ENCODE results near the gene KDM6A.

The KDM6A gene

GRCh38 chrX:44881549-44881948 is 8.6 kb downstream of the KDM6A start:
- TF ChIP-seq ZBTB7A (IDR thresholded peaks at IDR 0.05; ENCODE audit: low read depth) = no peak
- no peak for TF ChIP-seq TAF1 (IDR thresholded peaks at IDR 0.05; ENCODE audit: low read depth)

- no peak for TF ChIP-seq TCF12 (IDR thresholded peaks at IDR 0.05; ENCODE audit: low read depth)
- TF ChIP-seq TAF1 (IDR thresholded peaks at IDR 0.05; ENCODE audit: low read depth) = no peak
- TF ChIP-seq NFIC (IDR thresholded peaks at IDR 0.05) = no peak
- no peak for TF ChIP-seq YY1 (IDR thresholded peaks at IDR 0.05; ENCODE audit: low read depth)
- TF ChIP-seq USF1 (IDR thresholded peaks at IDR 0.05) = no peak
- TF ChIP-seq CEBPB (IDR thresholded peaks at IDR 0.05) = no peak
- TF ChIP-seq FOXM1 (IDR thresholded peaks at IDR 0.05; ENCODE audit: borderline replicate concordance, low read depth) = no peak
- no peak for TF ChIP-seq EP300 (IDR thresholded peaks at IDR 0.05; ENCODE audit: borderline replicate concordance)
- TF ChIP-seq REST (IDR thresholded peaks at IDR 0.05; ENCODE audit: low read depth) = no peak
- TF ChIP-seq EGR1 (IDR thresholded peaks at IDR 0.05) = no peak
- TF ChIP-seq MAX (IDR thresholded peaks at IDR 0.05) = no peak
- TF ChIP-seq RAD21 (IDR thresholded peaks at IDR 0.05; ENCODE audit: low read depth) = no peak
- no peak for TF ChIP-seq CREB1 (IDR thresholded peaks at IDR 0.05; ENCODE audit: low read depth)
- no peak for TF ChIP-seq TEAD4 (IDR thresholded peaks at IDR 0.05)
- TF ChIP-seq ZBTB7A (IDR thresholded peaks at IDR 0.05; ENCODE audit: low read depth) = no peak
Measured at GRCh38 chrX:44882635-44883034, 9.6 kb downstream of the KDM6A start.

- TF ChIP-seq REST (IDR thresholded peaks at IDR 0.05; ENCODE audit: low read depth) (no peak), CREB1 (IDR thresholded peaks at IDR 0.05; ENCODE audit: low read depth) (no peak), MAX (IDR thresholded peaks at IDR 0.05) (no peak), TCF12 (IDR thresholded peaks at IDR 0.05; ENCODE audit: low read depth) (no peak), USF1 (IDR thresholded peaks at IDR 0.05) (no peak), FOXM1 (IDR thresholded peaks at IDR 0.05; ENCODE audit: borderline replicate concordance, low read depth) (no peak), CEBPB (IDR thresholded peaks at IDR 0.05) (no peak), RAD21 (IDR thresholded peaks at IDR 0.05; ENCODE audit: low read depth) (no peak), YY1 (IDR thresholded peaks at IDR 0.05; ENCODE audit: low read depth) (no peak), TEAD4 (IDR thresholded peaks at IDR 0.05) (no peak), EGR1 (IDR thresholded peaks at IDR 0.05) (no peak), EP300 (IDR thresholded peaks at IDR 0.05; ENCODE audit: borderline replicate concordance) (no peak), TAF1 (IDR thresholded peaks at IDR 0.05; ENCODE audit: low read depth) (no peak), NFIC (IDR thresholded peaks at IDR 0.05) (no peak), ZBTB7A (IDR thresholded peaks at IDR 0.05; ENCODE audit: low read depth) (no peak)
Measured at GRCh38 chrX:44884944-44885343, 12.0 kb downstream of the KDM6A start.

- TF ChIP-seq RAD21 (IDR thresholded peaks at IDR 0.05; ENCODE audit: low read depth) (no peak), TEAD4 (IDR thresholded peaks at IDR 0.05) (no peak), MAX (IDR thresholded peaks at IDR 0.05) (no peak), CREB1 (IDR thresholded peaks at IDR 0.05; ENCODE audit: low read depth) (no peak), ZBTB7A (IDR thresholded peaks at IDR 0.05; ENCODE audit: low read depth) (no peak), REST (IDR thresholded peaks at IDR 0.05; ENCODE audit: low read depth) (no peak), EP300 (IDR thresholded peaks at IDR 0.05; ENCODE audit: borderline replicate concordance) (no peak), CEBPB (IDR thresholded peaks at IDR 0.05) (no peak), FOXM1 (IDR thresholded peaks at IDR 0.05; ENCODE audit: borderline replicate concordance, low read depth) (no peak), NFIC (IDR thresholded peaks at IDR 0.05) (no peak), USF1 (IDR thresholded peaks at IDR 0.05) (no peak), EGR1 (IDR thresholded peaks at IDR 0.05) (no peak), TCF12 (IDR thresholded peaks at IDR 0.05; ENCODE audit: low read depth) (no peak), TAF1 (IDR thresholded peaks at IDR 0.05; ENCODE audit: low read depth) (no peak), YY1 (IDR thresholded peaks at IDR 0.05; ENCODE audit: low read depth) (no peak)
Measured at GRCh38 chrX:44889824-44890223, 16.8 kb downstream of the KDM6A start.
